WTC11 (cell line): ENCODE results near the gene PIP4K2B. TPM values are rescaled to one million over a fixed set of nuclear protein-coding genes. Genes with fewer than 3 reads are reported as not detected.

Experiments used
- CREM ChIP-seq: sonication (generic); formaldehyde crosslinking; IDR thresholded peaks from 2 replicates; pipeline ENCODE4 v1.8.1; 2022; ENCODE audit warnings: mild to moderate bottlenecking, missing genetic modification reagents, moderate library complexity
- EMX1 ChIP-seq: fragments of 250-450 bp; sonication (Bioruptor Pico); IDR thresholded peaks from 2 replicates; pipeline ENCODE4 v1.8.0; 2021; ENCODE audit warnings: mild to moderate bottlenecking
- FOXJ3 ChIP-seq: sonication (generic); formaldehyde crosslinking; IDR thresholded peaks from 2 replicates; pipeline ENCODE4 v1.9.0; 2021; ENCODE audit warnings: missing genetic modification reagents, mild to moderate bottlenecking, borderline replicate concordance
- FOXK1 ChIP-seq: sonication (generic); formaldehyde crosslinking; IDR thresholded peaks from 2 replicates; pipeline ENCODE4 v1.8.0; 2022; ENCODE audit warnings: mild to moderate bottlenecking, moderate library complexity, missing genetic modification reagents
- GABPB1 ChIP-seq: sonication (generic); formaldehyde crosslinking; IDR thresholded peaks from 2 replicates; pipeline ENCODE4 v1.8.1; 2023; ENCODE audit warnings: mild to moderate bottlenecking, missing genetic modification reagents
- GRHL2 ChIP-seq: fragments of 250-450 bp; sonication (Bioruptor Pico); IDR thresholded peaks from 2 replicates; pipeline ENCODE4 v1.8.0; 2022; ENCODE audit warnings: mild to moderate bottlenecking, moderate library complexity; ENCODE audit not compliant: insufficient replicate concordance, severe bottlenecking
- IRF2 ChIP-seq: sonication (generic); formaldehyde crosslinking; IDR thresholded peaks from 2 replicates; pipeline ENCODE4 v1.8.0; 2022; ENCODE audit warnings: low read depth, missing genetic modification reagents, borderline replicate concordance
- JUN ChIP-seq: sonication (generic); formaldehyde crosslinking; IDR thresholded peaks from 2 replicates; pipeline ENCODE4 v1.8.0; 2023; ENCODE audit warnings: mild to moderate bottlenecking, missing genetic modification reagents
- KAT7 ChIP-seq: sonication (generic); formaldehyde crosslinking; IDR thresholded peaks from 2 replicates; pipeline ENCODE4 v1.8.1; 2023; ENCODE audit warnings: missing genetic modification reagents, mild to moderate bottlenecking, borderline replicate concordance
- PRRX2 ChIP-seq: fragments of 250-450 bp; sonication (Bioruptor Pico); IDR thresholded peaks from 2 replicates; pipeline ENCODE4 v1.8.0; 2021; ENCODE audit warnings: mild to moderate bottlenecking
- RELA ChIP-seq: sonication (generic); formaldehyde crosslinking; IDR thresholded peaks from 2 replicates; pipeline ENCODE4 v1.8.1; 2022; ENCODE audit warnings: missing genetic modification reagents, mild to moderate bottlenecking, borderline replicate concordance
- SMAD4 ChIP-seq: sonication (generic); formaldehyde crosslinking; IDR thresholded peaks from 2 replicates; pipeline ENCODE4 v1.8.0; 2022; ENCODE audit warnings: mild to moderate bottlenecking, missing genetic modification reagents
- TCF7 ChIP-seq: sonication (generic); formaldehyde crosslinking; IDR thresholded peaks from 2 replicates; pipeline ENCODE4 v1.8.0; 2022; ENCODE audit warnings: mild to moderate bottlenecking, low read depth, missing genetic modification reagents, moderate library complexity
- TP53 ChIP-seq: sonication (generic); formaldehyde crosslinking; IDR thresholded peaks from 2 replicates; pipeline ENCODE4 v1.8.1; 2023; ENCODE audit warnings: mild to moderate bottlenecking, missing genetic modification reagents
- ZNF138 ChIP-seq: sonication (generic); formaldehyde crosslinking; conservative IDR thresholded peaks from 2 replicates; pipeline ENCODE4 v1.8.1; 2022; ENCODE audit warnings: mild to moderate bottlenecking, moderate library complexity, missing genetic modification reagents
- ZNF219 ChIP-seq: sonication (generic); formaldehyde crosslinking; IDR thresholded peaks from 2 replicates; pipeline ENCODE4 v1.8.0; 2023; ENCODE audit warnings: missing genetic modification reagents, mild to moderate bottlenecking, borderline replicate concordance
- ZNF263 ChIP-seq: sonication (generic); formaldehyde crosslinking; IDR thresholded peaks from 2 replicates; pipeline ENCODE4 v1.8.1; 2022; ENCODE audit warnings: low read depth, mild to moderate bottlenecking, moderate library complexity, missing genetic modification reagents
- ZNF396 ChIP-seq: fragments of 250-450 bp; sonication (Bioruptor Pico); IDR thresholded peaks from 2 replicates; pipeline ENCODE4 v1.8.0; 2021; ENCODE audit warnings: mild to moderate bottlenecking, moderate library complexity, borderline replicate concordance
- total RNA-seq: library from RNA; stranded (reverse); gene quantifications from 3 replicates; pipeline ENCODE4 v1.2.3, GENCODE V29; 2021
- TF ChIP-seq, protein P1 (sequence below): sonication (generic); formaldehyde crosslinking; conservative IDR thresholded peaks from 2 replicates; pipeline ENCODE4 v1.8.1; 2023; ENCODE audit warnings: mild to moderate bottlenecking, low read depth, missing genetic modification reagents, moderate library complexity
- TF ChIP-seq, protein P2 (sequence below): sonication (generic); formaldehyde crosslinking; IDR thresholded peaks from 2 replicates; pipeline ENCODE4 v1.8.1; 2023; ENCODE audit warnings: mild to moderate bottlenecking, moderate library complexity, missing genetic modification reagents
- TF ChIP-seq, protein P3 (sequence below): sonication (generic); formaldehyde crosslinking; conservative IDR thresholded peaks from 2 replicates; pipeline ENCODE4 v1.8.1; 2022; ENCODE audit warnings: mild to moderate bottlenecking, missing genetic modification reagents
- TF ChIP-seq, protein P4 (sequence below): sonication (generic); formaldehyde crosslinking; IDR thresholded peaks from 2 replicates; pipeline ENCODE4 v1.8.1; 2023; ENCODE audit warnings: mild to moderate bottlenecking, missing genetic modification reagents
- TF ChIP-seq, protein P5 (sequence below): sonication (generic); formaldehyde crosslinking; IDR thresholded peaks from 2 replicates; pipeline ENCODE4 v1.8.1; 2022; ENCODE audit warnings: mild to moderate bottlenecking, missing genetic modification reagents, moderate library complexity, borderline replicate concordance
- TF ChIP-seq, protein P6 (sequence below): fragments of 200-600 bp; IDR thresholded peaks from 2 replicates; pipeline ENCODE4 v1.8.0; 2022; ENCODE audit warnings: antibody characterized with exemption
- TF ChIP-seq, protein P7 (sequence below): sonication (generic); formaldehyde crosslinking; IDR thresholded peaks from 2 replicates; pipeline ENCODE4 v1.8.0; 2022; ENCODE audit warnings: mild to moderate bottlenecking, missing genetic modification reagents

PIP4K2B gene
- total RNA-seq, 1 experiment from 2014 or later: 61.9 TPM

DNA sequence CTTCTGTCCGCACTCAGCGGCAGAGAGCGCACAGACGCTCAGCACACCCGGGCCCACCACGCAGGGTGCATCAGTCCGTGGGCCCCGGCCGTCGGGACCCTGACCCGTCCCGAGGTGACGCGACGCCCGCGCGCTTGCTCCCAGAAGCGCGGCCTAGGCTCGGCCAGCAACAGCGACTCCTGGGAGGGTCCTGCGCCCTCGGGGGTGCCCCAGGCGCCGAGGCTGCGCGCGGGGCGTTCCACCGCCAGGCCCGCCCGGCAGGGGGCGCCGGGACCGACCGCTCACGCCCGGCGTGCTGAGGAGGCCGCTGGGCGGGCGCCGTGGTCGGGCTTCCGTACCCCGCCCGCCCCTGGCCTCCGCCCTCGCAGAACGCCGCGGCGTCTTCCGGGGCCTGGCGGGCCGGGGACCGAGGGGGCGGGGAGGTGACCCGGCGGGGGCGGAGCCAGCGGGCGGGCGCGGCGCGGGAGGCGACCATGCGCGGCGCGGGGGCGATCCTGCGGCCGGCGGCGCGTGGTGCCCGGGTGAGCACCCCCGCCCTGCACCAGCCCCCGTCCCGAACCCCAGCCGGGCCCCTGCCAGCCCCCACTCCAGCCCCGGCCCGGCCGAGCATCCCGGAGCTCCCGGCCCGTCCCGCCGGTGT lies 69.3 kb downstream of the PIP4K2B start, which contains the start of gene CISD3 (continued):
- no peak for TF ChIP-seq ZNF263
- TF ChIP-seq, protein P1, sequence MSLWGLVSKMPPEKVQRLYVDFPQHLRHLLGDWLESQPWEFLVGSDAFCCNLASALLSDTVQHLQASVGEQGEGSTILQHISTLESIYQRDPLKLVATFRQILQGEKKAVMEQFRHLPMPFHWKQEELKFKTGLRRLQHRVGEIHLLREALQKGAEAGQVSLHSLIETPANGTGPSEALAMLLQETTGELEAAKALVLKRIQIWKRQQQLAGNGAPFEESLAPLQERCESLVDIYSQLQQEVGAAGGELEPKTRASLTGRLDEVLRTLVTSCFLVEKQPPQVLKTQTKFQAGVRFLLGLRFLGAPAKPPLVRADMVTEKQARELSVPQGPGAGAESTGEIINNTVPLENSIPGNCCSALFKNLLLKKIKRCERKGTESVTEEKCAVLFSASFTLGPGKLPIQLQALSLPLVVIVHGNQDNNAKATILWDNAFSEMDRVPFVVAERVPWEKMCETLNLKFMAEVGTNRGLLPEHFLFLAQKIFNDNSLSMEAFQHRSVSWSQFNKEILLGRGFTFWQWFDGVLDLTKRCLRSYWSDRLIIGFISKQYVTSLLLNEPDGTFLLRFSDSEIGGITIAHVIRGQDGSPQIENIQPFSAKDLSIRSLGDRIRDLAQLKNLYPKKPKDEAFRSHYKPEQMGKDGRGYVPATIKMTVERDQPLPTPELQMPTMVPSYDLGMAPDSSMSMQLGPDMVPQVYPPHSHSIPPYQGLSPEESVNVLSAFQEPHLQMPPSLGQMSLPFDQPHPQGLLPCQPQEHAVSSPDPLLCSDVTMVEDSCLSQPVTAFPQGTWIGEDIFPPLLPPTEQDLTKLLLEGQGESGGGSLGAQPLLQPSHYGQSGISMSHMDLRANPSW (CRISPR knock-in tag): 0 out of 2 replicates have a peak, but pooled peaks have one; percentile 17
- TF ChIP-seq SMAD4 (CRISPR knock-in tag): no peak
- no peak for TF ChIP-seq ZNF219 (CRISPR knock-in tag)
- TF ChIP-seq, protein P2, sequence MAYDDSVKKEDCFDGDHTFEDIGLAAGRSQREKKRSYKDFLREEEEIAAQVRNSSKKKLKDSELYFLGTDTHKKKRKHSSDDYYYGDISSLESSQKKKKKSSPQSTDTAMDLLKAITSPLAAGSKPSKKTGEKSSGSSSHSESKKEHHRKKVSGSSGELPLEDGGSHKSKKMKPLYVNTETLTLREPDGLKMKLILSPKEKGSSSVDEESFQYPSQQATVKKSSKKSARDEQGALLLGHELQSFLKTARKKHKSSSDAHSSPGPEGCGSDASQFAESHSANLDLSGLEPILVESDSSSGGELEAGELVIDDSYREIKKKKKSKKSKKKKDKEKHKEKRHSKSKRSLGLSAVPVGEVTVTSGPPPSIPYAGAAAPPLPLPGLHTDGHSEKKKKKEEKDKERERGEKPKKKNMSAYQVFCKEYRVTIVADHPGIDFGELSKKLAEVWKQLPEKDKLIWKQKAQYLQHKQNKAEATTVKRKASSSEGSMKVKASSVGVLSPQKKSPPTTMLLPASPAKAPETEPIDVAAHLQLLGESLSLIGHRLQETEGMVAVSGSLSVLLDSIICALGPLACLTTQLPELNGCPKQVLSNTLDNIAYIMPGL (CRISPR knock-in tag): peak; percentile 88; the same call in 1 of the 2 replicates
- no peak for TF ChIP-seq TP53
- TF ChIP-seq FOXJ3: no peak
- TF ChIP-seq GRHL2 (CRISPR knock-in tag): no peak
- 0 out of 2 replicates have a peak, but pooled peaks have one; percentile 81 for TF ChIP-seq KAT7 (CRISPR knock-in tag)
- TF ChIP-seq RELA (CRISPR knock-in tag): no peak
- no peak for TF ChIP-seq GABPB1 (CRISPR knock-in tag)
- TF ChIP-seq, protein P3, sequence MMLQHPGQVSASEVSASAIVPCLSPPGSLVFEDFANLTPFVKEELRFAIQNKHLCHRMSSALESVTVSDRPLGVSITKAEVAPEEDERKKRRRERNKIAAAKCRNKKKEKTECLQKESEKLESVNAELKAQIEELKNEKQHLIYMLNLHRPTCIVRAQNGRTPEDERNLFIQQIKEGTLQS: no peak
- TF ChIP-seq, protein P4, sequence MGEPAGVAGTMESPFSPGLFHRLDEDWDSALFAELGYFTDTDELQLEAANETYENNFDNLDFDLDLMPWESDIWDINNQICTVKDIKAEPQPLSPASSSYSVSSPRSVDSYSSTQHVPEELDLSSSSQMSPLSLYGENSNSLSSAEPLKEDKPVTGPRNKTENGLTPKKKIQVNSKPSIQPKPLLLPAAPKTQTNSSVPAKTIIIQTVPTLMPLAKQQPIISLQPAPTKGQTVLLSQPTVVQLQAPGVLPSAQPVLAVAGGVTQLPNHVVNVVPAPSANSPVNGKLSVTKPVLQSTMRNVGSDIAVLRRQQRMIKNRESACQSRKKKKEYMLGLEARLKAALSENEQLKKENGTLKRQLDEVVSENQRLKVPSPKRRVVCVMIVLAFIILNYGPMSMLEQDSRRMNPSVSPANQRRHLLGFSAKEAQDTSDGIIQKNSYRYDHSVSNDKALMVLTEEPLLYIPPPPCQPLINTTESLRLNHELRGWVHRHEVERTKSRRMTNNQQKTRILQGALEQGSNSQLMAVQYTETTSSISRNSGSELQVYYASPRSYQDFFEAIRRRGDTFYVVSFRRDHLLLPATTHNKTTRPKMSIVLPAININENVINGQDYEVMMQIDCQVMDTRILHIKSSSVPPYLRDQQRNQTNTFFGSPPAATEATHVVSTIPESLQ: no peak
- TF ChIP-seq FOXK1: no peak
- TF ChIP-seq, protein P5, sequence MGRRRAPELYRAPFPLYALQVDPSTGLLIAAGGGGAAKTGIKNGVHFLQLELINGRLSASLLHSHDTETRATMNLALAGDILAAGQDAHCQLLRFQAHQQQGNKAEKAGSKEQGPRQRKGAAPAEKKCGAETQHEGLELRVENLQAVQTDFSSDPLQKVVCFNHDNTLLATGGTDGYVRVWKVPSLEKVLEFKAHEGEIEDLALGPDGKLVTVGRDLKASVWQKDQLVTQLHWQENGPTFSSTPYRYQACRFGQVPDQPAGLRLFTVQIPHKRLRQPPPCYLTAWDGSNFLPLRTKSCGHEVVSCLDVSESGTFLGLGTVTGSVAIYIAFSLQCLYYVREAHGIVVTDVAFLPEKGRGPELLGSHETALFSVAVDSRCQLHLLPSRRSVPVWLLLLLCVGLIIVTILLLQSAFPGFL (CRISPR knock-in tag): 0 out of 2 replicates have a peak, but pooled peaks have one; percentile 38
- TF ChIP-seq TCF7: no peak
- no peak; the same call in 1 of the 2 replicates for TF ChIP-seq EMX1 (CRISPR knock-in tag)
- TF ChIP-seq IRF2 (CRISPR knock-in tag): no peak
- TF ChIP-seq JUN (CRISPR knock-in tag): no peak
- TF ChIP-seq, protein P6, sequence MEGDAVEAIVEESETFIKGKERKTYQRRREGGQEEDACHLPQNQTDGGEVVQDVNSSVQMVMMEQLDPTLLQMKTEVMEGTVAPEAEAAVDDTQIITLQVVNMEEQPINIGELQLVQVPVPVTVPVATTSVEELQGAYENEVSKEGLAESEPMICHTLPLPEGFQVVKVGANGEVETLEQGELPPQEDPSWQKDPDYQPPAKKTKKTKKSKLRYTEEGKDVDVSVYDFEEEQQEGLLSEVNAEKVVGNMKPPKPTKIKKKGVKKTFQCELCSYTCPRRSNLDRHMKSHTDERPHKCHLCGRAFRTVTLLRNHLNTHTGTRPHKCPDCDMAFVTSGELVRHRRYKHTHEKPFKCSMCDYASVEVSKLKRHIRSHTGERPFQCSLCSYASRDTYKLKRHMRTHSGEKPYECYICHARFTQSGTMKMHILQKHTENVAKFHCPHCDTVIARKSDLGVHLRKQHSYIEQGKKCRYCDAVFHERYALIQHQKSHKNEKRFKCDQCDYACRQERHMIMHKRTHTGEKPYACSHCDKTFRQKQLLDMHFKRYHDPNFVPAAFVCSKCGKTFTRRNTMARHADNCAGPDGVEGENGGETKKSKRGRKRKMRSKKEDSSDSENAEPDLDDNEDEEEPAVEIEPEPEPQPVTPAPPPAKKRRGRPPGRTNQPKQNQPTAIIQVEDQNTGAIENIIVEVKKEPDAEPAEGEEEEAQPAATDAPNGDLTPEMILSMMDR: peak; percentile 55; the same call in 1 of the 2 replicates
- peak; percentile 46; the same call in 1 of the 2 replicates for TF ChIP-seq CREM (CRISPR knock-in tag)
- no peak for TF ChIP-seq ZNF138 (CRISPR knock-in tag)
- TF ChIP-seq, protein P7, sequence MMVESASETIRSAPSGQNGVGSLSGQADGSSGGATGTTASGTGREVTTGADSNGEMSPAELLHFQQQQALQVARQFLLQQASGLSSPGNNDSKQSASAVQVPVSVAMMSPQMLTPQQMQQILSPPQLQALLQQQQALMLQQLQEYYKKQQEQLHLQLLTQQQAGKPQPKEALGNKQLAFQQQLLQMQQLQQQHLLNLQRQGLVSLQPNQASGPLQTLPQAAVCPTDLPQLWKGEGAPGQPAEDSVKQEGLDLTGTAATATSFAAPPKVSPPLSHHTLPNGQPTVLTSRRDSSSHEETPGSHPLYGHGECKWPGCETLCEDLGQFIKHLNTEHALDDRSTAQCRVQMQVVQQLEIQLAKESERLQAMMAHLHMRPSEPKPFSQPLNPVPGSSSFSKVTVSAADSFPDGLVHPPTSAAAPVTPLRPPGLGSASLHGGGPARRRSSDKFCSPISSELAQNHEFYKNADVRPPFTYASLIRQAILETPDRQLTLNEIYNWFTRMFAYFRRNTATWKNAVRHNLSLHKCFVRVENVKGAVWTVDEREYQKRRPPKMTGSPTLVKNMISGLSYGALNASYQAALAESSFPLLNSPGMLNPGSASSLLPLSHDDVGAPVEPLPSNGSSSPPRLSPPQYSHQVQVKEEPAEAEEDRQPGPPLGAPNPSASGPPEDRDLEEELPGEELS (CRISPR knock-in tag): peak; percentile 54; the same call in 1 of the 2 replicates
- 0 out of 2 replicates have a peak, but pooled peaks have one; percentile 6 for TF ChIP-seq PRRX2 (CRISPR knock-in tag)
- TF ChIP-seq ZNF396: no peak
